ENCODE results near the gene SAFB2. TPM values are rescaled to one million over a fixed set of nuclear protein-coding genes. Genes with fewer than 3 reads are reported as not detected.

SAFB2 gene
- polyA plus RNA-seq, 1 donor from 2014 or later: 40.1 TPM

GRCh38 chr19:5645409-5645808, 22.8 kb upstream of the SAFB2 start:
- H3K27ac ChIP-seq (ENCODE audit: low read length): no peak overlapping the region
- H2AFZ ChIP-seq (ENCODE audit: low read depth, low read length): no peak overlapping the region
- peaks cover 59% of the 10 kb centered on the region for H3K79me2 ChIP-seq (replicated peaks; ENCODE audit: insufficient read depth, low read length)
- H3K4me2 ChIP-seq (ENCODE audit: low read length): no peak overlapping the region
- no peak overlapping the region for H3K4me3 ChIP-seq (ENCODE audit: low read length)
- TF ChIP-seq CTCF (IDR thresholded peaks at IDR 0.05; ENCODE audit: poor library complexity, severe bottlenecking): no peak
- no peak for TF ChIP-seq EZH2 (IDR thresholded peaks at IDR 0.05; ENCODE audit: borderline replicate concordance, insufficient read depth, low read length, poor library complexity, severe bottlenecking)
- no peak for TF ChIP-seq MXI1 (conservative IDR thresholded peaks at IDR 0.05; ENCODE audit: poor library complexity, severe bottlenecking)
- no peak for TF ChIP-seq POLR2AphosphoS5 (IDR thresholded peaks at IDR 0.05)
- no peak for TF ChIP-seq RAD21 (conservative IDR thresholded peaks at IDR 0.05)
- H3K9me2 ChIP-seq (ENCODE audit: insufficient read depth, low read length): no peaks in the 10 kb centered on the region
- H4K20me1 ChIP-seq (ENCODE audit: insufficient read depth): peaks cover 13% of the 10 kb centered on the region
- peaks cover 5% of the 10 kb centered on the region for H3K36me3 ChIP-seq (ENCODE audit: insufficient read depth, low read length)
- no peaks in the 10 kb centered on the region for H3K27me3 ChIP-seq (ENCODE audit: insufficient read depth, low read depth, low read length)
- no peak overlapping the region for H3K9ac ChIP-seq (ENCODE audit: low read length)
- no peaks in the 10 kb centered on the region for H3F3A ChIP-seq (ENCODE audit: insufficient read depth, low read length, poor library complexity, severe bottlenecking)
- no peaks in the 10 kb centered on the region for H3K9me3 ChIP-seq (ENCODE audit: low read length)

GRCh38 chr19:5644037-5644436, 21.5 kb upstream of the SAFB2 start:
- peaks cover 67% of the 10 kb centered on the region for H3K79me2 ChIP-seq (replicated peaks; ENCODE audit: insufficient read depth, low read length)
- peaks cover 5% of the 10 kb centered on the region for H3K36me3 ChIP-seq (ENCODE audit: insufficient read depth, low read length)
- H3K27me3 ChIP-seq (ENCODE audit: insufficient read depth, low read depth, low read length): no peaks in the 10 kb centered on the region
- H3K4me3 ChIP-seq (ENCODE audit: low read length): no peak overlapping the region
- no peak overlapping the region for H3K9ac ChIP-seq (ENCODE audit: low read length)
- H3K27ac ChIP-seq (ENCODE audit: low read length): no peak overlapping the region
- no peak overlapping the region for H2AFZ ChIP-seq (ENCODE audit: low read depth, low read length)
- H3K9me3 ChIP-seq (ENCODE audit: low read length): no peaks in the 10 kb centered on the region
- H3K4me2 ChIP-seq (ENCODE audit: low read length): no peak overlapping the region
- TF ChIP-seq EZH2 (IDR thresholded peaks at IDR 0.05; ENCODE audit: borderline replicate concordance, insufficient read depth, low read length, poor library complexity, severe bottlenecking) (no peak), CTCF (IDR thresholded peaks at IDR 0.05; ENCODE audit: poor library complexity, severe bottlenecking) (no peak), TAF1 (IDR thresholded peaks at IDR 0.05; ENCODE audit: low read depth) (no peak), RAD21 (conservative IDR thresholded peaks at IDR 0.05) (no peak), REST (IDR thresholded peaks at IDR 0.05; ENCODE audit: borderline replicate concordance) (no peak), POLR2AphosphoS5 (IDR thresholded peaks at IDR 0.05) (no peak), SMC3 (conservative IDR thresholded peaks at IDR 0.05; ENCODE audit: poor library complexity) (no peak), EP300 (conservative IDR thresholded peaks at IDR 0.05; ENCODE audit: poor library complexity, severe bottlenecking) (no peak), MXI1 (conservative IDR thresholded peaks at IDR 0.05; ENCODE audit: poor library complexity, severe bottlenecking) (no peak)
- no peaks in the 10 kb centered on the region for H3F3A ChIP-seq (ENCODE audit: insufficient read depth, low read length, poor library complexity, severe bottlenecking)
- peaks cover 13% of the 10 kb centered on the region for H4K20me1 ChIP-seq (ENCODE audit: insufficient read depth)
- H3K9me2 ChIP-seq (ENCODE audit: insufficient read depth, low read length): no peaks in the 10 kb centered on the region
